H1 (cell line): ENCODE measurements around the gene CAPN10. TPM values are rescaled to one million over a fixed set of nuclear protein-coding genes. Genes with fewer than 3 reads are reported as not detected.
A peak's percentile ranks its signal among the peaks of the same experiment; 100 is the strongest.

Experiments
- CTCF ChIA-PET: fragments of 300-600 bp; sonication (Branson Sonifier 250); formaldehyde crosslinking; loops from one replicate; lab custom pipeline; 2021; ENCODE audit not compliant: partially characterized antibody; lab: Charles Lee
- POLR2A ChIA-PET: fragments of 300-600 bp; sonication (Branson Sonifier 250); formaldehyde crosslinking; loops from one replicate; lab custom pipeline; 2021; ENCODE audit warnings: inconsistent platforms; ENCODE audit not compliant: partially characterized antibody; lab: Charles Lee
- DNase-seq, 2 experiments: peaks; one replicate each; pipeline versions ENCODE4 v3.0.0 to v3.0.0-alpha.2; 2010 to 2022; ENCODE audit warnings: low spot score in 2 of 2, low read depth in 1 of 2, mixed read lengths in 1 of 2
- FAIRE-seq: peaks from 2 replicates; lab custom pipeline; 2011; peaks lifted over from hg19 to GRCh38; lab: Jason Lieb, UNC
- H2AFZ ChIP-seq: 2 replicates; pipeline ENCODE4 v1.8.1; 2012; ENCODE audit warnings: low read length, inconsistent platforms
- H2AK5ac ChIP-seq: 2 replicates; pipeline ENCODE4 v1.6.1; 2013; ENCODE audit warnings: low read depth, low read length
- H2BK120ac ChIP-seq: replicated peaks from 2 replicates; pipeline ENCODE3; 2013; ENCODE audit warnings: low read depth, low read length, inconsistent platforms
- H2BK12ac ChIP-seq: 2 replicates; pipeline ENCODE4 v1.6.1; 2013; ENCODE audit warnings: low read depth, low read length
- H2BK15ac ChIP-seq: 2 replicates; pipeline ENCODE4 v1.6.1; 2013; ENCODE audit warnings: low read length
- H2BK20ac ChIP-seq: 2 replicates; pipeline ENCODE4 v1.6.1; 2013; ENCODE audit warnings: low read length
- H2BK5ac ChIP-seq: 2 replicates; pipeline ENCODE4 v1.6.1; 2013; ENCODE audit warnings: low read depth, low read length
- H3K14ac ChIP-seq: 2 replicates; pipeline ENCODE4 v1.6.1; 2013; ENCODE audit warnings: inconsistent platforms; ENCODE audit not compliant: insufficient read length
- H3K18ac ChIP-seq: 2 replicates; pipeline ENCODE4 v1.6.1; 2013; ENCODE audit warnings: low read length; ENCODE audit errors: extremely low read depth
- H3K23ac ChIP-seq: 2 replicates; pipeline ENCODE4 v1.6.1; 2013; ENCODE audit warnings: inconsistent platforms; ENCODE audit not compliant: insufficient read length
- H3K23me2 ChIP-seq: 2 replicates; pipeline ENCODE4 v1.6.1; 2013; ENCODE audit warnings: low read depth, low read length
- H3K27ac ChIP-seq: 2 replicates; pipeline ENCODE4 v1.6.1; 2011; ENCODE audit warnings: low read depth, low read length, inconsistent platforms
- H3K27me3 ChIP-seq, 4 experiments: replicated peaks in 1 of 4; 1 replicate in 1 of 4; 2 replicates in 3 of 4; pipeline versions ENCODE4 v1.6.1 to v1.8.1; 2011 to 2013; ENCODE audit warnings: low read length in 3 of 4, mild to moderate bottlenecking in 3 of 4, inconsistent platforms in 2 of 4, mixed read lengths in 2 of 4, moderate library complexity in 1 of 4; ENCODE audit not compliant: control insufficient read depth in 3 of 4, insufficient read depth in 3 of 4; ENCODE audit errors: extremely low read depth in 1 of 4
- H3K36me3 ChIP-seq, 4 experiments: 2 replicates each; pipeline versions ENCODE4 v1.6.1 to v1.8.1; 2011 to 2013; ENCODE audit warnings: mild to moderate bottlenecking in 4 of 4, low read length in 3 of 4, moderate library complexity in 2 of 4, control low read depth in 1 of 4, inconsistent platforms in 1 of 4; ENCODE audit not compliant: insufficient read depth in 4 of 4, control insufficient read depth in 2 of 4
- H3K4ac ChIP-seq: replicated peaks from 2 replicates; pipeline ENCODE3; 2013; ENCODE audit warnings: low read length, low read depth, mixed read lengths, inconsistent platforms; ENCODE audit not compliant: insufficient read length
- H3K4me1 ChIP-seq, 4 experiments: replicated peaks in 1 of 4; 1 replicate in 1 of 4; 2 replicates in 3 of 4; pipeline versions ENCODE4 v1.6.1 to v1.8.1; 2011 to 2013; ENCODE audit warnings: low read length in 3 of 4, inconsistent platforms in 2 of 4, mixed read lengths in 1 of 4; ENCODE audit not compliant: insufficient read depth in 4 of 4, control insufficient read depth in 3 of 4
- H3K4me2 ChIP-seq, 2 experiments: 2 replicates each; pipeline versions ENCODE4 v1.6.1 to v1.8.1; 2011 to 2013; ENCODE audit warnings: low read depth in 2 of 2, low read length in 2 of 2, control low read depth in 1 of 2, inconsistent platforms in 1 of 2, mild to moderate bottlenecking in 1 of 2; ENCODE audit not compliant: insufficient read depth in 1 of 2
- H3K4me3 ChIP-seq, 4 experiments: fragments of 200-600, 300-600 bp in 1 of 4; sonication (generic), shearing (Covaris generic), sonication (Bioruptor Twin) in 1 of 4; 2 replicates each; pipeline versions ENCODE4 v1.5.1 to v1.8.1; 2011 to 2016; ENCODE audit warnings: low read length in 4 of 4, low read depth in 3 of 4, control low read depth in 2 of 4, inconsistent platforms in 2 of 4, mild to moderate bottlenecking in 2 of 4, mixed read lengths in 1 of 4, moderate library complexity in 1 of 4; ENCODE audit not compliant: insufficient read depth in 2 of 4; ENCODE audit errors: extremely low read depth in 1 of 4
- H3K56ac ChIP-seq: replicated peaks from 2 replicates; pipeline ENCODE3; 2013; ENCODE audit warnings: low read depth, mild to moderate bottlenecking, mixed read lengths, low read length, inconsistent platforms; ENCODE audit not compliant: insufficient read length
- H3K79me1 ChIP-seq: 2 replicates; pipeline ENCODE4 v1.6.1; 2013; ENCODE audit warnings: low read depth, low read length, control low read depth
- H3K79me2 ChIP-seq, 2 experiments: 2 replicates each; pipeline versions ENCODE4 v1.6.1 to v1.8.1; 2012 to 2013; ENCODE audit warnings: low read length in 2 of 2, mild to moderate bottlenecking in 2 of 2, inconsistent platforms in 1 of 2; ENCODE audit not compliant: insufficient read depth in 2 of 2, control insufficient read depth in 1 of 2
- H3K9ac ChIP-seq, 4 experiments: replicated peaks in 1 of 4; 1 replicate in 1 of 4; 2 replicates in 3 of 4; pipeline versions ENCODE4 v1.6.1 to v1.8.1; 2011 to 2013; ENCODE audit warnings: low read depth in 3 of 4, low read length in 3 of 4, control low read depth in 2 of 4, mild to moderate bottlenecking in 2 of 4, moderate library complexity in 2 of 4, inconsistent platforms in 1 of 4; ENCODE audit errors: extremely low read depth in 1 of 4
- H3K9me3 ChIP-seq, 2 experiments: 2 replicates each; pipeline versions ENCODE4 v1.6.1 to v1.8.1; 2012 to 2013; ENCODE audit warnings: mild to moderate bottlenecking in 2 of 2, moderate library complexity in 2 of 2, control low read depth in 1 of 2, inconsistent platforms in 1 of 2, low read depth in 1 of 2, low read length in 1 of 2, mixed read lengths in 1 of 2; ENCODE audit not compliant: insufficient read depth in 2 of 2
- H4K20me1 ChIP-seq, 2 experiments: replicated peaks in 1 of 2; 2 replicates each; pipeline versions ENCODE3 to v1.8.1; 2011 to 2013; ENCODE audit warnings: inconsistent platforms in 2 of 2, low read length in 2 of 2, mild to moderate bottlenecking in 1 of 2; ENCODE audit not compliant: insufficient read depth in 2 of 2, control insufficient read depth in 1 of 2
- H4K5ac ChIP-seq: 2 replicates; pipeline ENCODE4 v1.6.1; 2013; ENCODE audit warnings: low read length, low read depth, mixed read lengths, inconsistent platforms; ENCODE audit not compliant: insufficient read length
- H4K8ac ChIP-seq: 2 replicates; pipeline ENCODE4 v1.8.0; 2013; ENCODE audit warnings: mild to moderate bottlenecking, moderate library complexity, low read length, inconsistent platforms; ENCODE audit not compliant: insufficient read depth; ENCODE audit errors: extremely low read depth
- H4K91ac ChIP-seq: replicated peaks from 2 replicates; pipeline ENCODE3; 2013; ENCODE audit warnings: low read length, mixed read lengths, inconsistent platforms; ENCODE audit not compliant: insufficient read length
- EZH2 ChIP-seq: fragments of 200-600 bp; sonication (generic); IDR thresholded peaks from 2 replicates; pipeline ENCODE4 v1.7.1; 2012; ENCODE audit warnings: low read depth, mild to moderate bottlenecking, moderate library complexity, low read length, inconsistent platforms; ENCODE audit not compliant: severe bottlenecking
- KDM4A ChIP-seq: IDR thresholded peaks from one replicate; pipeline ENCODE4 v1.7.1; 2012; ENCODE audit warnings: low read depth, mild to moderate bottlenecking, moderate library complexity, low read length, inconsistent platforms; ENCODE audit not compliant: severe bottlenecking
- MAX ChIP-seq: IDR thresholded peaks from 2 replicates; pipeline ENCODE4 v1.6.1; 2012; ENCODE audit warnings: inconsistent platforms
- PHF8 ChIP-seq: fragments of 200-600 bp; sonication (generic); conservative IDR thresholded peaks from 2 replicates; pipeline ENCODE4 v1.7.1; 2012; ENCODE audit warnings: low read depth, mild to moderate bottlenecking, inconsistent platforms, low read length, moderate library complexity
- POLR2A ChIP-seq, 2 experiments: IDR thresholded peaks; 1 replicate in 1 of 2; 2 replicates in 1 of 2; pipeline ENCODE4 v1.6.1; 2011; ENCODE audit warnings: low read depth in 2 of 2, low read length in 2 of 2, mild to moderate bottlenecking in 2 of 2; ENCODE audit errors: control extremely low read depth in 1 of 2
- RBBP5 ChIP-seq: IDR thresholded peaks from 2 replicates; pipeline ENCODE4 v1.7.1; 2012; ENCODE audit warnings: low read depth, mild to moderate bottlenecking, inconsistent platforms, low read length, moderate library complexity, borderline replicate concordance
- RFX5 ChIP-seq: IDR thresholded peaks from 2 replicates; pipeline ENCODE4 v1.6.1; 2011; ENCODE audit warnings: low read depth, low read length, improper control_type of control experiment, borderline replicate concordance
- WGBS, 2 experiments: shearing (Covaris generic) in 1 of 2; methylation state at CpG; one replicate each; pipeline versions ENCODE4 v1.1.6 to v1.1.7; 2013 to 2015; ENCODE audit warnings: low lambda C conversion rate in 2 of 2, mixed read lengths in 2 of 2, inconsistent platforms in 1 of 2, low coverage in 1 of 2, missing lambda C conversion rate in 1 of 2; ENCODE audit not compliant: insufficient replicate concordance in 2 of 2, insufficient coverage in 1 of 2, insufficient read length in 1 of 2; ENCODE audit errors: extremely low coverage in 1 of 2, missing lambda C conversion rate in 1 of 2; 5-methylcytosine and 5-hydroxymethylcytosine counted together
- polyA plus RNA-seq, 7 experiments: library from polyadenylated mRNA; depleted of rRNA in 3 of 7; stranded (reverse) in 5 of 7; unstranded in 2 of 7; fragments of >200 nt in 5 of 7; fragments of 200-250 nt in 2 of 7; gene quantifications; 1 replicate in 5 of 7; 2 replicates in 1 of 7; 4 replicates in 1 of 7; pipeline versions ENCODE4 v1.2.1 to v1.2.3, GENCODE V29; 2011 to 2013; ENCODE audit warnings: missing spikeins in 2 of 7, mixed read lengths in 2 of 7
- total RNA-seq: library from RNA; stranded (reverse); fragmentation: NEBNext Ultra II Directional; extraction: Animal tissue kit (Norgen Biotek cat#: 25700); gene quantifications from 2 replicates; pipeline ENCODE4 v1.2.1, GENCODE V29; 2021

Gene CAPN10
- total and polyA plus RNA-seq, 2 of the 8 experiments (the other 6 are each of a cell fraction or from before 2014, with no cell fraction given), result 30.7 to 39.8 TPM

DNA sequence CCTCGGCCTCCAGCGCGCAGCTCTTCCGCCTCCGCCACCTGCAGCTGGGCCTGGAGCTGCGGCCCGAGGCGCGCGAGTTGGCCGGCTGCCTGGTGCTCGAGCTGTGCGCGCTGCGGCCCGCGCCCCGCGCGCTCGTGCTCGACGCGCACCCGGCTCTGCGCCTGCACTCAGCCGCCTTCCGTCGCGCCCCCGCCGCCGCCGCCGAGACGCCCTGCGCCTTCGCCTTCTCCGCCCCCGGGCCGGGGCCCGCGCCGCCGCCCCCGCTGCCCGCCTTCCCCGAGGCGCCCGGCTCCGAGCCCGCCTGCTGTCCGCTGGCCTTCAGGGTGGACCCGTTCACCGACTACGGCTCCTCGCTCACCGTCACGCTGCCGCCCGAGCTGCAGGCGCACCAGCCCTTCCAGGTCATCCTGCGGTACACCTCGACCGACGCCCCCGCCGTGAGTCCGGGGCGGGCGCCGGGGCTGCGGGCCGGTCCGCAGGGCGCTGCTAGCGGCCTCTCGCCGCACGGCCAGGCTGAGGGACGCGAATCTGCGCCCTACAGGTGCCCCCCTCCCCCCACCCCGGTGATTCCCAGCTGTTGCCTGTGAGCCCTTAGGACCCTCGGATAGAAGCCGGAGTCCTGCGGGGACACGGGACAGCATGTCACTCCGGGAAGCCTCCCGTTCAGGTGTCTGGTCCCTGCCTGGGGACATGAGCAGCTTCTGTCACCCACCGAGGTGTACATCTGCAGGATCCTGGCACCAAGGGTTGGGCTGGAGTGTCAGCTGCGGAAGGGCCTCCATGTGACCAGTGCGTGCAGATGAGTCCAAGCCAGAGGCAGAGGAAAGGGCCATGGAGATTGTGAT is 17.6 kb upstream of the CAPN10 start:
- Histone ChIP-seq H4K5ac (no peak overlapping the region), H3K14ac (no peak overlapping the region), H3K4me2 (peak overlapping the region; percentile 88 to 90), H2BK12ac (no peak overlapping the region), H3K23ac (no peak overlapping the region), H3K27me3 (peaks cover 18 to 34% (median 30%) of the 10 kb centered on the region in 4 experiments), H3K4me1 (peaks cover 0 to 29% (median 21%) of the 10 kb centered on the region in 4 experiments; a peak in 6 of 7 replicates), H3K56ac (no peak overlapping the region), H3K79me1 (no peaks in the 10 kb centered on the region), H2BK20ac (no peak overlapping the region), H3K23me2 (peaks cover 10% of the 10 kb centered on the region; the same call in 1 of the 2 replicates), H3K4ac (peak overlapping the region; percentile 53), H3K27ac (no peak overlapping the region), H2AK5ac (no peak overlapping the region; the same call in 1 of the 2 replicates), H3K79me2 (no peaks in the 10 kb centered on the region), H4K8ac (peak overlapping the region; percentile 51), H2BK120ac (no peak overlapping the region), H3K9ac (peak overlapping the region in 2 of 4 experiments; percentile 30 to 78; a peak in 2 of 7 replicates), H2BK15ac (no peak overlapping the region), H3K4me3 (peak overlapping the region; percentile 38 to 70 (median 52)), H3K36me3 (no peaks in the 10 kb centered on the region), H2AFZ (no peak overlapping the region), H2BK5ac (no peak overlapping the region), H4K91ac (no peak overlapping the region), H4K20me1 (peaks cover 3 to 17% of the 10 kb centered on the region in 2 experiments), H3K9me3 (no peaks in the 10 kb centered on the region), H3K18ac (peak overlapping the region; percentile 24; the same call in 1 of the 2 replicates)
- ChIA-PET CTCF (interaction anchor here (0.6 to 1.7 kb wide), 4 partner anchors 11 to 38 kb away, joined by 3 to 4 read pairs (median 4); no protein-coding TSS in a partner anchor), POLR2A (interaction anchor here (0.7 to 1.9 kb wide), 5 partner anchors 8 to 251 kb away, joined by 3 to 7 read pairs (median 4); partner anchors contain the start of genes CAPN10 and KIF1A)
- DNase-seq (peak in 1 of 2 experiments; percentile 67), FAIRE-seq (no peak)
- 11% methylated on average over 55 of the region's 93 CpGs; no CpG with 5 or more reads in 1 of the 2 experiments for WGBS, 2 experiments
- peak; percentile 57 for TF ChIP-seq EZH2
- no peak for TF ChIP-seq POLR2A (IDR thresholded peaks at IDR 0.05; ENCODE audit: control extremely low read depth in 1 of 2, low read depth in 2 of 2, low read length in 2 of 2)
- no peak for TF ChIP-seq RFX5
- TF ChIP-seq MAX, result 0 out of 2 replicates have a peak, but pooled peaks have one; percentile 37
- peak; percentile 67; the same call in 1 of the 2 replicates for TF ChIP-seq RBBP5
- TF ChIP-seq KDM4A, result peak; percentile 95
- no peak for TF ChIP-seq PHF8
